TTC549 (cell line): Measurements from ENCODE around the gene CTNNA2.

Experiments
- FAIRE-seq: peaks from 2 replicates; lab custom pipeline; 2012; peaks lifted over from hg19 to GRCh38; lab: Jason Lieb, UNC

The CTNNA2 gene

DNA sequence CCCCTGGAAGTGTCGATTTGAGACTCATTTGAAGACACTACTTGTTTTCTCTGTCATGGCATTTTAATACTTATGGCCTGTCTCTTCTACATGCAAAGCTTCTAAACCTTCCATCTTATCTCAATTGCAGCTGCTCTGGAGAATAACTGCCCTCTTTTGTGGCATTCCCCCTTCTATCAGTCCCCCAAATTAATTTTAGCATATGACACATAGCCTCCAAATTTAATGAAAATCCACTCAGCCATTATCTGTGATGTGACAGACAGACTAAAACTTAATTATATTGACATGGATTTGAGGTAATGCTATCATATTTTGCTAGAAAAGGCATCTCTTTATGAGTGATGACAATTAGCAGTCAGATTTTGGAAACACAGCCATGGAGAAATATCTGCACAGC is 720.5 kb downstream of the CTNNA2 start:
- FAIRE-seq = no peak

DNA sequence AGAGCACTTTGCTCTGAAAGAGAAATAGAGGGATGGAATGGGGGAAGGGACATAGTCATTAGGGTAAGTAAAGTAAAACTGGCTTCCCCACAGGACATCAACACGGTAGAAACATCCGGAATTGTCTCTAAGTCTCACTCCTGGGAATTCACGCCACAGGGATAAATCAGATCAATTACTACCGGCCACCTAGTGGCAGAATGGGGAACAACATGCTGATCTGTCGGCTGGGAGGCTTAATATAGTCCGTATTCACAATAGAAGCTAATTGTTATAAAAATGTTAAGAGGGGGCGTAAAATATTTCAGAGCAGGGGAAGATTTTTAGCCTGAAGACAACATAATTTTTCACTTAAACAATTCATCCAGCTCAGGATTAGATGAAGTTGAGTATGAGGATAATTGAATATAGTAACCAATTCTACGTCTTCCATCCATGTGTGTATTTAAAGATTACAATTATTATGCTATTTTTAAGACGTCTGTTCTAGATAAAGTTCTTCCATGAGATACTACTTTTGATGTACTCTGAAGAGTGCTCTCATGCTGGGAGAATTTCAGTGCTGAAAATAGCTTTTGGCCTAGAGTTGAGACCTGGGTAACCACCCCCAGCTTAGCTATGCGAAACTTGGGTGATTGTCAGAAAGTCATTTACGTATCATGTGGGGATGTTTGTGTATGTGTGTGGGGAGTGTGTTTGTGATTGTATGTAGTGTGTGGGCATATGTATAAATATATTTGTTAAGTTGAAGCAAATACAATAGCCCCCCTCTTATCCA is 726.0 kb downstream of the CTNNA2 start:
- no peak for FAIRE-seq

DNA sequence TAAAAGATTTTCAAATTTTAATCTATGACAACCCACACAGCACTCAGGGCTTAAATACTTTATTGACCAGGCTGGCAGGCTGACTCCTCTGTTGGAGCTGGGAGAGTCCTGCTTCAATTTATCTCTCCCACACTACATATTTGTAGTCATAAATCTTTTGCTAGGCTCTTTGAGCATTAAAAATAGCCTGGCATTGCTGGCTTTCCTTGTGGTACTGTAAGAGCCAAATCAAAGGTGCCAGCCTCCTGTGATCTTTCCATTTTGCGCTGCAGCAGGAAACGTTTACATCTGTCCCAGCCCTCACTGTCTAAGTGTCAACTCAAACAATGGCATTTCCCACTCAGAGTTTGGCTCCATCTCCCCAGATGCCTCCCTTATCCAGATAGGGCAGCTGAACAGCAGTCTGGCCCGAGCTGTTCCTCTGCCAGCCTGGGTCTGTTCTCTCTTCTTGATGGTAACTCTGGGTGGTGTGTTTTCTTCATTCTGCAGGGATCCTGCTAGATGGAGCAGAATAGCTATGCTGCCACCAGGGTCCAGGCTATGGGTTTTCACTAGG is 729.6 kb downstream of the CTNNA2 start:
- no peak for FAIRE-seq

DNA sequence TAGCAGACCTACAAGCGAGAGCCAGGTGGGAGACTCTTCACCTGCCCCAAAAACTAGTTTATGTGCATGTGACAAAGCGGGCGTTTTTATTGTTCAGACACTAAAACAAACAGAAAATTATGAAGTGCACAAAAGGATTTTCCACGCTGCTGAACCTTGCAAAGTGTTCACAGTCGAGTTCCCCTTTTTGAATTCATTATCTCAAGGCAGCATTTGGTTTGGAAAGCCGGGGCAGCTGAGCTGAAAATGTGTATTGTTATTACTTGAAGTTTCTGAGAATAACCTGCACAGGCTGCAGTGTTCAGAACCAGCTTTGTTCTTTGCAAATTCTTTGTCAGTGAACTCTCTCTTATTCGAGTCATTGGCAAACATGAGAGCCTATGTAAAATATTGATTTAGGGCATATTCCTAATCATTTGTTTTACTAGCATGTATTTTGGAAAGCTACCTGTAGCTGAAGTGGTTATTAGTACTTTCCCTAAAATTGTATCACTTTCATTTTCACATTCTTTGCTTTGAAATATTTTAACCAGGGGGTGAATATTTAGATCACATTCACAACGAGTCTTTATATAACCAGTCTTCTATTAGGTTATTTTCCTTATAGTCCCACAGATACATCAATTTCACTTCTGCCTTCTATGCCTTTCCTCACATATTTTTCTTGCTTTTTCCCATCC is 732.2 kb downstream of the CTNNA2 start:
- no peak for FAIRE-seq

DNA sequence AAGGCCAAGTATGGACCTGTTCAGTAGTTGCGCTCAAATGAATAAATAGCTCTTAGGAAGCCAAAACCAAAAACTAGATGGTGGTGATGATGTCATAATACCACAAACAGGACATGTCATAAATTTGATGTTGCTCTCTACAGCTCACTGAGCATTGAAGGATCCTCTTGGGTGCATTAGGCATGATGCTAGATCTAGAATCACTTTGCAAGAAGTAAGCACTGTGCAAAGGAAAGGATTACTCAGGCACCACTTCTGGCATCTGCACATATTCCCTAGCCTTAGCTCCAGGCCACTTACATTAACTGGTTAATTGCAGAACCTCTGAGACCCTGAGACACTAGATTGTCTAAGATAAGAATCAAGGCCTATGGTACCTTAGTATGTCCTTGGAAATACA is 733.7 kb downstream of the CTNNA2 start:
- no peak for FAIRE-seq

DNA sequence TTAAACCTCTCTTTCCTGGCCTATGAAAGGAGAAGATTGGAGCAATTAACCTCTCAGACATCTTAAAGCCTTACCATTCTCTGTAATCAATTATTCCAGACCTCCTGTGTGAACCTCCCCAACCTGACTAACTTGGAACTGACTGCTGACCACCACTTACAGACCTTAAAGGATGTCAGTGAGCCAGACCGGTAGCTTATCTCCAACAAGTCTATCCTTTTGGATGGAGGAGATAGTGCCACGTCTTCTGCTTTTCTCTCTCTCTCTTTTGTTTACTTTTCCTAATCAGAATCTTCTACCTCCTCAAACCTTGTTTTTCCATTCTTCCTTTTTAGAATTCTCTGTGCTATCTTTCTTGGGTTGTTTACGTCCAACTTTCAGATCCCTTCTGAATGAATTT is 734.5 kb downstream of the CTNNA2 start:
- FAIRE-seq = no peak

DNA sequence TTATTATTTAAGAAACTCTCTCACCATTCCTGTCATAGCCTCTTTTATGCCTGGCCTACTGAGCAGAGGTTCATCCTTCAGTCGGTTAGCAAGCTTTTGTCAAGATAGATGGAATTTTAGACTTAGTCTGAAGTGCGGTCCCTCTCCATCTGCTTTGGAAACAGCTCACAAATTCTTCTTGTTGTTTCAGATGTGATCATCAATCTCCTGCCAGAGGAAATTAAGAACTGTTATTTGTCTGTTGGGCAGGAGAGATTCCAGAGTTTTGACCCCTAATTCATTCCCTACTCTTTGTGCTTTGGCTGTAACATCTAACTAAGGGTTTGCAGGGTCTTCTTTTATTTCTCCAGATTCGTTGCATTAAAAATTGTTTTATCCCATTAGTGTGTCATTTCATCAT is 735.3 kb downstream of the CTNNA2 start:
- FAIRE-seq = no peak

DNA sequence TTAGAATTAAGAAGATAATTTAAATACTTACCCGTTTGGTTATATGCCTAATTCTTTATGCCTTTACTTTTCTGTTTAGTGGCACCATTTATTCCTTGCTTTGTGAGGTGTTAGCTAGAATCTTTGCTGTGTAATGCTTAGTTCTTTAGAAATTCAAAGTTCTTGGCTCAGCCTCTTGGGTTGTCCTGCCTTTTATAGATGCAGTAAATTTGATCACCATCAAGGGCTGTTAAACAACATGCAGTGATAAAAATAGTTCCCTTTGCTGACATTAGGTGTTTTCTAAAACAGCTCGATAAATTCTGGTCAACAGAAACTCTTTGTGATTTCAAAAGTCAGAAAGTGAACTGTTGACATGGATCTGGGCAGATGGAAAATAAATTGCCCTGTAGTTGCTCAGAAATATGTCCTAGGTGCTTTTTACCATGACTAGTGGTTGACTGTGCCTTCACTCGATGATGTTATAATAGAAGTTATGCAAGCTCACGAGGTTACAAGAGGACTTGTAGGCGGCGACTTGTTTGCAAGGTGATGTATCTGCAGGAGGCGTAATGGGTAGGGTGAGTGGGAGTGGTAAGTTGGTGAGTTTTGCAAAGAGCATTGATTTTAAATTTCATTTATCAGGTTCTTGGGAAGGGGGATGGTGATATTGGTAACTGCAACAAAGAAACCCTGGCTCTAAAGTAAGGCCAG is 739.6 kb downstream of the CTNNA2 start:
- no peak for FAIRE-seq

DNA sequence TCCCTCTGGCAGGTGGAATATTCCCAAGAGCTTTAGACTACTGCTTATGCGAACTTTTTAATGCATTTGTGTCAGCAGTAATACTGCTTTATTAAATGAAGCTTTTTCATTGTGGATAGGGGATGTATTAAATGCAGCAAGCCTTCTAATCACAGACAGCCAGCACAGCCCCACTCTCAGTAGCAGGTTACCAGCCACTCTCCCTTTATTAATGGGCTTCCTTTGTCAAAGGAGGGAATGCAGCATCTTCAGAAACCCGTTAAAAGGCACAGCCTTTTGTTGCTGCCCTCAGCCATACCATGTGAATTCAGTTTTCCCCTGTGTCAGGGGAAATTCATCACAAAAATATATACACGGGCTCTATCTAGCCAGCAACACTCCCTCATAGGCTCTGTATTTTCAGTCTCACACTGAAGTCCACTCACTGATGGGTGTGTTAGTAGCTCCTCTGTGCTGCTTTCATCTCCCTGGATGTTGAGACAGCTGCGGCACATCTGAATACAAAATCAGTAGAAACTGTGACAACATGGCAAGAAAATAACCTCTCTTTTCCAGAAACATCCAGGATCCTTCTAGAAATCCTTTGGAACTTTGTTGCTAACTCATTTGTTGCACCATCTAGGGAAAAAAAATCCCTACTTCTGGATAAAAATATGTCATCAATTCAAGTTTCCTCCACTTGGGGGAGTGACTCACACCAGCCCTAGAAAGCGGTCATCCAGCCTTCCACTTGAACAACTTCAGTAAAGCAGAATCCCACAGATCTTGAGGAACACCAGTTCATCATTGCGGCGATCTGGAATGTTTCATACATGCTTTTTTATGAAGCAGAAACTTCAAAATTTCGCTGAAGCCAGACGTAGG is 743.3 kb downstream of the CTNNA2 start:
- FAIRE-seq = no peak

DNA sequence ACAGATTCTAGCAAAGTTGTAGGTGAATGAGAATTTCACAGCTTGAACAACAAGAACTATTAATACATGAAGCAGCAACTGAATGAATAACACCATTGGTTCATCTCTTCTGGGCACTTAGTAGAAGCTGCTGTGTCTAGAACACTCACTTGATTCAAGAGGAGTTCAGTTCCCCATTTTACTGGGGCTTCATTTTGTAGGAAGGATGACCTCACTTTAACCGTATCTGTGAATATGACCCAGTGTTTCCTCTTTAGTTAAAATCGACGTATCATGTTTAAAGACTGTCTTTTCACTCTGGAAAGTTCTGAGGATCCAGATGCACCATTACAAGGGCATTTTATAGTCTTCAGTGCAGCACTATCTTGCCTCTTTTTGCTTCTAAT is 743.9 kb downstream of the CTNNA2 start:
- FAIRE-seq = no peak

DNA sequence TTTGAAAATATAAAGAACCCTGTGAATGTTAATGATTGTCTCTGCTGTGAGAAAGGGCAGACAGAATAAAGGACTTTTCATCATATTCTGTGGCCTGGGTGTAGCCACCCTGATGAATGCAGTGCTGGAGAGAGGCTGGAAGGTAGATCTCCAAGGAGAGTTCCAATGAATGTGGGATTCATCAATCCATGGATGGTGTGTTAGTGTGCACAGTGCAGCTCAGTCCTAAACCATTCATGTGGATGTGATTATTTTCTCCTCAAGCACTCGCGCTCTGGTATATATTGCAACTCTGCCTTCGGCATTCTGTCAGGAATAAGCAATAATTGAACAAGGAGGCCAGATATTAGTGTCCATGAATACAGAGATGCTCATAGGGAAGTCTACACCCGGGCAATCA is 744.6 kb downstream of the CTNNA2 start:
- no peak for FAIRE-seq

DNA sequence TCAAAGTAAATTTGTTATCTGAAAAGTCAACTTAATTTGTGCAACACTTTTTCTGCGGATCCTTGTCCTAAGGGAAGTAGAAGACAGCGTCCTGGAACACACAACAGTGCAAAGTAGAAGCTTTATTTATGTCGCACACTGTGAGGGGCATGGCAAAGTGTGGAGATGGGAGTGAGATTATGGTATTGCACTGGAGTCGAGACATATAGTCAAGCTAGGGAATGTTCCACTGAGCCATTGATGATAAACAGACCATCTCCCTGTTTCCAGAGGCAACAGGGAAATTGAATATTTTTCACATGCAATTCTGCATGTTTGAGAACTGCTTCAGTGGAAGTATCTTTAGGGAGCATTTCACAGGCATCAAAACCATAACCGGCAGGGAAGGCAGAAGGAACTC is 745.5 kb downstream of the CTNNA2 start:
- no peak for FAIRE-seq

DNA sequence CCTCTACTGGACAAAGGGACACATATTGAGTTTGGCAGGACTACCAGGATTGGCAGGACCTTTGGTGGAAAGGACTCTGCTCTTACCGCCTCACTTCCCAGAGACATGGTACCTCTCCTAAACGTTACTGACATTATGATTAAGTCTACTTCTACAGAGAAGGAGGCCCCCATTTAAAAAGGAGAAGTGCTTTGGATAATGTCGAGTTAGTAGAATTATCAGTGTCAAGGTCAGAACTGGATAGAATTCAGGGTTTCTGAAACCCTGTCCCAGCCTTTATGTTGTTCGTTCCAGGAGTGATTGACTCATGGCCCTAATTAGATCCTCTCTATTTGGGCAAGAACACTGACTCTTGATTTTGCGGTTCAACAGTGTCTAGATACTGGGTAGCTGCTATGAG is 745.9 kb downstream of the CTNNA2 start:
- no peak for FAIRE-seq

DNA sequence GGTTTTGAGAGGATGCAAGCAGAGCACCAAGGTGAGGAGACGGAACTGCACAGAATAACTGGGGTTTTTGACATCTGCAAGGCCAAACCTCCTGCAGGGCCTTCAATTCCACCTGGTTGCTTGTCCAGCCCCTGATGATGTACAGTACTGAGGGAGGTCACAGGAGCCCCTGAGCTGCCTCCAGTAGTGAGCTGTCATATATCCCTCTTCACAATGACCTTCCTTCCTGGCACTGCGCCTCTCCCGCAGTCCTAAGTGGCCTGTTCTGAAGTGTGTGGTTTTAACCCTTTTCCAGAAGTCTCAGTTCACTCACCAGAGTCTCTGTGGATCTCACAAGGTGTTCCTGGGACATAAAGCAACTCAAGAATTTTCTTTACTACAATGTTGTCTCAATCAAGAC is 746.4 kb downstream of the CTNNA2 start:
- no peak for FAIRE-seq

DNA sequence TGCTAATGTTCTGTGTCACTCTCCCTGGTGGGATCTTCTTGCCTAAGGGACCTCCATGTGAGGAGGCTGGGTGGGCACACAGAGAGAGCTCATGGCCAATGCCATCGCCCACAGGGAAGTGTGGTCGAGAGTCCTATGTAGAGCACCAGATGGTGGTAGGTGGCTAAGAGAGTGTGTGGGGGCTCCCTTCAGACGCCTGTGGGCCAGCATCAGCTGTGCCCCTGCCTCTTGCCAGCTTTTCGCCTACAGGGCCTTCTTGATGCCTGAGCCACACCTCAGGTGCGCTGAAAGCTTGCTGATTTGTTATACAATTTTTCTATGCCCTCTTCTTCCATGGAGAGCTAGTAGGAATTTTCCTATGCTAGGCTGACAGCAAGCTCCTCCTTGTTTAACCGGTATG is 753.4 kb downstream of the CTNNA2 start:
- no peak for FAIRE-seq

DNA sequence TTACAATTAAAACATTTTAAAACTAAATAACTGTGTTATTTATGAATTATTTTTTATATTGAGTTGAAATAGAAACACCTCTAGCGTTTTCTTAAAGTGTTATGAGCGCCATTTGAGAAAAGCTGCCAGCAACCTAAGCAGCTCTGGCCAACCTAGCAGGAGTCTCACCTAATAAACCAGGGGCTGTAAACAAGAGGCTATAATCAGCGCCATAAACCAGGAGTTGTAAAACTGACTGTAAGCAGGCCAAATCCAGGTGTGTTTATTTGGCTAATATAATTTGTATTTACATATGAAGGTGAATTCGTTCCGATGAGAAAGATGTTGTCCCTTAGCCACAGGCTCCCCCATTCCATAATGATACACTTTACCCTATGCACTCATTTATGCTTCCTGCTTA is 757.0 kb downstream of the CTNNA2 start:
- no peak for FAIRE-seq

DNA sequence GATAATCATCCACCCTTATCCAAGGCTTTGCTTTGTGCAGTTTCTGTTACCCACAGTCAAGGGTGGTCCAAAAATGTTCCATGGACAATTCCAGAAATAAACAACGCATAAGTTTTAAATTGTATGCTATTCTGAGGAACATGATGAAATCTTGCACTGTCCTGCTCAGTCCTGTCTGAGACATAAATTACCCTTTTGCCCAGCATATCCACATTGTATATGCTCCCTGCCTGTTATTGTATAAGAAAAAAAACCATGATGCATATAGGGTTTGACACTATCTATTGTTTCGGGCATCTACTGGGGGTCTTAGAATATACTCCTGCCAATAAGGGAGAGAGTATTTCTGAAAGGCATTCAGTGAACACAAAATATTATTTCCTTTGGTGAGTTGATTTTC is 767.7 kb downstream of the CTNNA2 start:
- no peak for FAIRE-seq

DNA sequence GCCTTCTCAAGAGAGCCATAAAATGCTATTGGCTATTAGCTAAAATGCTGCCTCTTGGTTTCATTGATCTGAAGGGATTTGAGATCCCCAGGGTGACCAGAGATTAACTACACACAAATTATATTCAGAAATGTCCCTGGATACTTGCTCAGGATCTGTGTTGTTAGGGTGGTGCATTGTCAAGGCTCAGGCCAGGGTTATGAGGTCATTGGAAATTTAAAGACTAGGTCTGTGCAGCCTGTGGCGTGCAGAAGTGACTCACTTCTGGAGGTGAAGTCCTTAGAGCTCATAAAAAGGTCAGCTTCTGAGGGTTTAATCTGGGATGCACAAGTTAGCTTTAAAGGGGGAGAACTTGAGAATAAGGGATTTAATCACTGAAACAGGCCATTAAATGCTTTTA is 768.2 kb downstream of the CTNNA2 start:
- FAIRE-seq = no peak

DNA sequence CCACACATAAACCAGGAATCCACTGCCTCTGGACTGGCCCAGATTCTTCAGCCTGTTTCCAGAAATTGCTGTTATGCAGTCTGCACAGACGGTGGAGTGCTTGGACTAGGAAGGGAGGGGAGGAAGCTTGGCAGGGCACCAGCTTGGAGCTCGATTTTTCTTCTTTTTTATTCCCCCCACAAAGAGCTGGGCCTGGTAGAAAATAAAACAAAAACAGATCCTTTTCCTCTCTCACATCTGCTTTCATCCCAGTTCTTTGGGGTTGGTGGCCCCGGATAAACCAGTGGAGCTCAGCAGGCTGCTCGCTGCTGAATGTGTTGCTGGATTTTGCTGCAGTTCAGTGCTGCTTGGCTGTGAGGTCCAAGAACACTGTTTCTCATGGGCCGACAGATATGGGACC is 775.7 kb downstream of the CTNNA2 start:
- no peak for FAIRE-seq

DNA sequence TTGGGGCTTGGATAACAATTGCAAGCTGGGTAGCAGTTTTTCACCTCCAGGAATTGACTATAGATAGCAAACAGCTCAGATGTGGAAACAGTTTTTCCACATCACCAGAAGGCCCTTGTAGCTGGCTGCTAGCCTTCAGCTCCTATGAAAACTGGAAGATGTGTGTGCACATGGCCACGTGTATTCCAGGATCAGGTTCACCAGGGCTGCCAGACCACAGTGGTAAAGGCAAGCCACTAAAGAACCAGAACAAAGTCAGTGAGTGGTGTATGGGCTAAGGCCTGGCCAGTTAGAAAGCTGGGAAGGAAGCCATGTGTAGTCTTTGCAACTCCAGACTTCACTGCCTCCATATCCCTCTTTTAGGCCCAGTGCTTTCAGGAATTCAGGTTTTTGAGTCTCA is 778.8 kb downstream of the CTNNA2 start:
- FAIRE-seq = no peak

DNA sequence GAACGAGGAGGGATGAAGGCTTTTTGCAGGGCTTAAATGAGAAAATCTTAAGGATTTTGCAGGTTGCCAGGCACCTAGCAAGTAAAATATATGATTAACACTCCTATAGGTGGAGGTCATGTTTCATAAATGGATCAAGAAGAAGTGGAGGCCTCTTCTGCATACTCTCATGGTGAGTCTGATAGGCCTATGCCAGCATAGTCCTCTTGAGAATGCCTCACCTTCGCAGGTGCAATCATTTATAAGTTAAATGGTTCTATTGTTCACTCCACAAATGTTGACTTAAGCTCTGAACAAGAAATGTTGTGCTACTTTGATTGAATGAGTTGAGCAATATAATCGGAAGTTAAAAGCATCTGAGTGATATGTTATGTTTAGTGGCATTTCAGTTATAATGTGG is 779.6 kb downstream of the CTNNA2 start:
- FAIRE-seq = no peak

DNA sequence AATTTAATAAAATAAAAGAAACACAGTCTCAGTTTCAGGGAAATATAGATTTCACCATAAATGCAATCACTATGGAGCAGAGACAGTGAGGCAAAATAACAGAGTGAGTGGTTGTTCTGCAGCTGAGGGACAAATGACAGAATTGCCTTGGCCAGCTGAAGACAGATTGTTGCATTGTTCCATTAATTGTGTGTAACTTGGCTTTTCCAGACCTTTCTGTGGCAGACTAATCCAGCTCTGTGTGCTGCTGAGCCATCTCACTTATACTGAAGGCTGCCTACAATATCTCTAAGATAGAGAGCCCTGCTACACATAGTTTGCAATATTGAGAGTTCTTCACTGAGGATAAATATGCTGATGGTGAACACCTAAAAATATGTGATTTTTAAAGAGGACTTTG is 780.2 kb downstream of the CTNNA2 start:
- FAIRE-seq = no peak
